ENCODE data around the gene GPC1. TPM values are rescaled to one million over a fixed set of nuclear protein-coding genes. Genes with fewer than 3 reads are reported as not detected.
A peak's percentile ranks its signal among the peaks of the same experiment; 100 is the strongest.

GPC1 gene
- total RNA-seq, 4 donors from 2014 or later: 112 to 188 (median 180) TPM

- in situ Hi-C loops (cut with MboI; ENCODE audit: low sequenced_read_pairs in 4 of 4): loop anchor here in 3 of 4 donors (5.0 to 25.0 kb wide), 3 partner anchors 198 to 208 kb away; no protein-coding TSS in a partner anchor
- no peaks in the 10 kb centered on the region for H3K27me3 ChIP-seq
Observed at GRCh38 chr2:240434728-240435456, 571 bp upstream of the GPC1 start.

GRCh38 chr2:240435948-240436682, 652 bp downstream of the GPC1 start:
- Histone ChIP-seq H3K27me3 (no peaks in the 10 kb centered on the region), H3K36me3 (no peaks in the 10 kb centered on the region), H3K9me3 (no peaks in the 10 kb centered on the region), H3K27ac (peak overlapping the region; percentile 84 to 97 (median 93)), H3K4me1 (peaks cover 39 to 46% of the 10 kb centered on the region in 2 donors), H3K4me3 (peak overlapping the region; percentile 56 to 91 (median 59))
- DNase-seq (peak in 1 of 2 donors; percentile 15), ATAC-seq (peak; percentile 14 to 23)
- in situ Hi-C loops (cut with MboI; ENCODE audit: low sequenced_read_pairs in 4 of 4): loop anchor here in 3 of 4 donors (5.0 to 25.0 kb wide), 3 partner anchors 199 to 209 kb away; no protein-coding TSS in a partner anchor
- intact Hi-C loops (cut with DNase I; ENCODE audit: low total_unique reads): loop anchor here (2.0 to 10.0 kb wide), 5 partner anchors 49 to 301 kb away; partner anchors contain the start of gene COPS9
- TF ChIP-seq POLR2A (IDR thresholded peaks at IDR 0.05) (no peak), CTCF (IDR thresholded peaks at IDR 0.05 in 4 of 5, conservative IDR thresholded peaks at IDR 0.05 in 1 of 5) (no peak)

More at GRCh38 chr2:240434728-240435456, 571 bp upstream of the GPC1 start:
- intact Hi-C loops (cut with DNase I; ENCODE audit: low total_unique reads): loop anchor here (2.0 to 10.0 kb wide), 5 partner anchors 48 to 300 kb away; partner anchors contain the start of gene COPS9
- Histone ChIP-seq H3K9me3 (no peaks in the 10 kb centered on the region), H3K4me1 (peaks cover 35 to 39% of the 10 kb centered on the region in 2 donors), H3K27ac (peak overlapping the region; percentile 84 to 97 (median 93)), H3K4me3 (peak overlapping the region; percentile 46 to 77 (median 59)), H3K36me3 (no peaks in the 10 kb centered on the region)
- ATAC-seq (peak; percentile 52 to 64), DNase-seq (peak; percentile 91)
- no peak for TF ChIP-seq POLR2A (IDR thresholded peaks at IDR 0.05)
- no peak for TF ChIP-seq CTCF (IDR thresholded peaks at IDR 0.05 in 4 of 5, conservative IDR thresholded peaks at IDR 0.05 in 1 of 5)

GRCh38 chr2:240436683-240437550, 1.5 kb downstream of the GPC1 start:
- intact Hi-C loops (cut with DNase I; ENCODE audit: low total_unique reads): loop anchor here (1.0 to 10.0 kb wide), 5 partner anchors 50 to 302 kb away; partner anchors contain the start of gene COPS9
- Histone ChIP-seq H3K4me1 (peaks cover 44 to 54% of the 10 kb centered on the region in 2 donors), H3K27ac (peak overlapping the region; percentile 84 to 97 (median 93)), H3K4me3 (peak overlapping the region; percentile 56 to 91 (median 59)), H3K27me3 (no peaks in the 10 kb centered on the region), H3K36me3 (no peaks in the 10 kb centered on the region), H3K9me3 (no peaks in the 10 kb centered on the region)
- in situ Hi-C loops (cut with MboI; ENCODE audit: low sequenced_read_pairs in 4 of 4): loop anchor here in 3 of 4 donors (5.0 to 25.0 kb wide), 3 partner anchors 200 to 210 kb away; no protein-coding TSS in a partner anchor
- ATAC-seq (no peak), DNase-seq (peak in 1 of 2 donors; percentile 42)
- TF ChIP-seq CTCF (IDR thresholded peaks at IDR 0.05 in 4 of 5, conservative IDR thresholded peaks at IDR 0.05 in 1 of 5) (no peak), POLR2A (IDR thresholded peaks at IDR 0.05) (no peak)

- Histone ChIP-seq H3K27me3 (no peaks in the 10 kb centered on the region), H3K9me3 (no peaks in the 10 kb centered on the region), H3K4me1 (peaks cover 50 to 60% of the 10 kb centered on the region in 2 donors), H3K36me3 (no peaks in the 10 kb centered on the region), H3K4me3 (peak overlapping the region; percentile 56 to 91 (median 59)), H3K27ac (peak overlapping the region; percentile 84 to 97 (median 93))
- ATAC-seq: no peak
- no peak for DNase-seq
- TF ChIP-seq POLR2A (IDR thresholded peaks at IDR 0.05) (no peak), CTCF (IDR thresholded peaks at IDR 0.05 in 4 of 5, conservative IDR thresholded peaks at IDR 0.05 in 1 of 5) (no peak)
- intact Hi-C loops (cut with DNase I; ENCODE audit: low total_unique reads): loop anchor here (1.0 to 10.0 kb wide), 5 partner anchors 50 to 303 kb away; partner anchors contain the start of gene COPS9
- in situ Hi-C loops (cut with MboI; ENCODE audit: low sequenced_read_pairs in 4 of 4): loop anchor here in 3 of 4 donors (5.0 to 25.0 kb wide), 3 partner anchors 200 to 210 kb away; no protein-coding TSS in a partner anchor
Observed at GRCh38 chr2:240437551-240437860, 2.0 kb downstream of the GPC1 start.
